ENCODE results near the gene GATA3. TPM values are rescaled to one million over a fixed set of nuclear protein-coding genes. Genes with fewer than 3 reads are reported as not detected.

Gene GATA3
- total RNA-seq, 1 donor from 2014 or later, result under 0.01 TPM

GRCh38 chr10:8044908-8045725 lies 9.4 kb upstream of the GATA3 start:
- no peak overlapping the region for H3K4me3 ChIP-seq (ENCODE audit: low read depth, low read length)

GRCh38 chr10:8045726-8046494 lies 8.6 kb upstream of the GATA3 start:
- DNase-seq (ENCODE audit: low read depth), result no peak
- FAIRE-seq, result peak; percentile 70
- Histone ChIP-seq H3K27me3 (ENCODE audit: control insufficient read depth, insufficient read depth, low read length) (peaks cover 83% of the 10 kb centered on the region), H3K36me3 (ENCODE audit: control insufficient read depth, insufficient read depth, low read length) (no peaks in the 10 kb centered on the region), H3K4me3 (ENCODE audit: low read depth, low read length) (no peak overlapping the region)
- TF ChIP-seq CTCF (IDR thresholded peaks at IDR 0.05; ENCODE audit: insufficient read depth, low read length, severe bottlenecking), result no peak

More at GRCh38 chr10:8044908-8045725, 9.4 kb upstream of the GATA3 start:
- DNase-seq (ENCODE audit: low read depth) (no peak), FAIRE-seq (no peak)
- Histone ChIP-seq H3K27me3 (ENCODE audit: control insufficient read depth, insufficient read depth, low read length) (peaks cover 83% of the 10 kb centered on the region), H3K36me3 (ENCODE audit: control insufficient read depth, insufficient read depth, low read length) (no peaks in the 10 kb centered on the region)
- TF ChIP-seq CTCF (IDR thresholded peaks at IDR 0.05; ENCODE audit: insufficient read depth, low read length, severe bottlenecking), result no peak

GRCh38 chr10:8047452-8048280 lies 6.8 kb upstream of the GATA3 start:
- Histone ChIP-seq H3K27me3 (ENCODE audit: control insufficient read depth, insufficient read depth, low read length) (peaks cover 75% of the 10 kb centered on the region), H3K4me3 (ENCODE audit: low read depth, low read length) (no peak overlapping the region)
- FAIRE-seq, result no peak

GRCh38 chr10:8048281-8049008 lies 6.0 kb upstream of the GATA3 start:
- no peak for TF ChIP-seq CTCF (IDR thresholded peaks at IDR 0.05; ENCODE audit: insufficient read depth, low read length, severe bottlenecking)
- peaks cover 75% of the 10 kb centered on the region for H3K27me3 ChIP-seq (ENCODE audit: control insufficient read depth, insufficient read depth, low read length)
- FAIRE-seq (no peak), DNase-seq (ENCODE audit: low read depth) (no peak)
- no peaks in the 10 kb centered on the region for H3K36me3 ChIP-seq (ENCODE audit: control insufficient read depth, insufficient read depth, low read length)
- H3K4me3 ChIP-seq (ENCODE audit: low read depth, low read length), result no peak overlapping the region

More at GRCh38 chr10:8047452-8048280, 6.8 kb upstream of the GATA3 start:
- no peak for DNase-seq (ENCODE audit: low read depth)
- H3K36me3 ChIP-seq (ENCODE audit: control insufficient read depth, insufficient read depth, low read length), result no peaks in the 10 kb centered on the region
- no peak for TF ChIP-seq CTCF (IDR thresholded peaks at IDR 0.05; ENCODE audit: insufficient read depth, low read length, severe bottlenecking)

Measured in bronchial epithelial cell (primary cell).